Neural cell (in vitro differentiated cells): ENCODE results near the gene C2orf72.

Experiments
- EP300 ChIP-seq: fragments of 450-650 bp; conservative IDR thresholded peaks from 2 replicates; pipeline ENCODE4 v1.6.1; 2014; ENCODE audit warnings: antibody characterized with exemption, mild to moderate bottlenecking, moderate library complexity; ENCODE audit not compliant: poor library complexity, severe bottlenecking
- EZH2 ChIP-seq: fragments of 200-600, 300-800 bp; shearing (Covaris generic), sonication (generic); IDR thresholded peaks from 2 replicates; pipeline ENCODE4 v1.6.1; 2014; ENCODE audit warnings: antibody characterized with exemption, low read length, borderline replicate concordance, mild to moderate bottlenecking; ENCODE audit not compliant: insufficient read depth, poor library complexity, severe bottlenecking
- POLR2AphosphoS5 ChIP-seq: IDR thresholded peaks from 2 replicates; pipeline ENCODE4 v1.6.1; 2012
- TAF1 ChIP-seq: IDR thresholded peaks from 2 replicates; pipeline ENCODE4 v1.6.1; 2012; ENCODE audit warnings: low read depth
- TF ChIP-seq, protein P1 (sequence below): fragments of 450-650 bp; IDR thresholded peaks from 2 replicates; pipeline ENCODE4 v1.5.1; 2014; ENCODE audit warnings: antibody characterized with exemption, mild to moderate bottlenecking, moderate library complexity; ENCODE audit not compliant: poor library complexity, severe bottlenecking
- TF ChIP-seq, protein P2 (sequence below): IDR thresholded peaks from 2 replicates; pipeline ENCODE4 v1.6.1; 2012; ENCODE audit warnings: borderline replicate concordance

DNA sequence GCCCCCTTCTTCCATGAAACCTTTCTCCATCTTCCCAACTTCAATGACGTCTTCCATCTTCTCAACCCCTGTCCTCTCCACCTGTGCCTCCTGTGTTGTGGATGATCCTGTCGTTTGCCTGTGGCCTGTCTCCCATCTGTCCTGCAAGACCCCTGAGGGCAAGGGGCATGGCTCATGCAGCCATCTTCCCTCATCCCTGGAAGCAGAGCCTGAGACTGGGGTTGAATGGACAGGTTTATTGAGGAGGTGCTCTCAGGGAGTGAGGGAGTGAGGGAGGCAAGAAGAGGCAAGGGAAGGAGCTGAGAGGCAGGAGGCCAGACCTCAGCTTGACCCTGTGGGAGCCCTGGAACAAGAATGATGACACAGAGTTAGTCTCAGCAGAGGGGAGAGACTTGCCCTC lies 34.1 kb upstream of the C2orf72 start:
- TF ChIP-seq POLR2AphosphoS5 (no peak), EP300 (no peak), TAF1 (no peak), EZH2 (no peak)
- TF ChIP-seq, protein P1, sequence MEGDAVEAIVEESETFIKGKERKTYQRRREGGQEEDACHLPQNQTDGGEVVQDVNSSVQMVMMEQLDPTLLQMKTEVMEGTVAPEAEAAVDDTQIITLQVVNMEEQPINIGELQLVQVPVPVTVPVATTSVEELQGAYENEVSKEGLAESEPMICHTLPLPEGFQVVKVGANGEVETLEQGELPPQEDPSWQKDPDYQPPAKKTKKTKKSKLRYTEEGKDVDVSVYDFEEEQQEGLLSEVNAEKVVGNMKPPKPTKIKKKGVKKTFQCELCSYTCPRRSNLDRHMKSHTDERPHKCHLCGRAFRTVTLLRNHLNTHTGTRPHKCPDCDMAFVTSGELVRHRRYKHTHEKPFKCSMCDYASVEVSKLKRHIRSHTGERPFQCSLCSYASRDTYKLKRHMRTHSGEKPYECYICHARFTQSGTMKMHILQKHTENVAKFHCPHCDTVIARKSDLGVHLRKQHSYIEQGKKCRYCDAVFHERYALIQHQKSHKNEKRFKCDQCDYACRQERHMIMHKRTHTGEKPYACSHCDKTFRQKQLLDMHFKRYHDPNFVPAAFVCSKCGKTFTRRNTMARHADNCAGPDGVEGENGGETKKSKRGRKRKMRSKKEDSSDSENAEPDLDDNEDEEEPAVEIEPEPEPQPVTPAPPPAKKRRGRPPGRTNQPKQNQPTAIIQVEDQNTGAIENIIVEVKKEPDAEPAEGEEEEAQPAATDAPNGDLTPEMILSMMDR = no peak
- TF ChIP-seq, protein P2, sequence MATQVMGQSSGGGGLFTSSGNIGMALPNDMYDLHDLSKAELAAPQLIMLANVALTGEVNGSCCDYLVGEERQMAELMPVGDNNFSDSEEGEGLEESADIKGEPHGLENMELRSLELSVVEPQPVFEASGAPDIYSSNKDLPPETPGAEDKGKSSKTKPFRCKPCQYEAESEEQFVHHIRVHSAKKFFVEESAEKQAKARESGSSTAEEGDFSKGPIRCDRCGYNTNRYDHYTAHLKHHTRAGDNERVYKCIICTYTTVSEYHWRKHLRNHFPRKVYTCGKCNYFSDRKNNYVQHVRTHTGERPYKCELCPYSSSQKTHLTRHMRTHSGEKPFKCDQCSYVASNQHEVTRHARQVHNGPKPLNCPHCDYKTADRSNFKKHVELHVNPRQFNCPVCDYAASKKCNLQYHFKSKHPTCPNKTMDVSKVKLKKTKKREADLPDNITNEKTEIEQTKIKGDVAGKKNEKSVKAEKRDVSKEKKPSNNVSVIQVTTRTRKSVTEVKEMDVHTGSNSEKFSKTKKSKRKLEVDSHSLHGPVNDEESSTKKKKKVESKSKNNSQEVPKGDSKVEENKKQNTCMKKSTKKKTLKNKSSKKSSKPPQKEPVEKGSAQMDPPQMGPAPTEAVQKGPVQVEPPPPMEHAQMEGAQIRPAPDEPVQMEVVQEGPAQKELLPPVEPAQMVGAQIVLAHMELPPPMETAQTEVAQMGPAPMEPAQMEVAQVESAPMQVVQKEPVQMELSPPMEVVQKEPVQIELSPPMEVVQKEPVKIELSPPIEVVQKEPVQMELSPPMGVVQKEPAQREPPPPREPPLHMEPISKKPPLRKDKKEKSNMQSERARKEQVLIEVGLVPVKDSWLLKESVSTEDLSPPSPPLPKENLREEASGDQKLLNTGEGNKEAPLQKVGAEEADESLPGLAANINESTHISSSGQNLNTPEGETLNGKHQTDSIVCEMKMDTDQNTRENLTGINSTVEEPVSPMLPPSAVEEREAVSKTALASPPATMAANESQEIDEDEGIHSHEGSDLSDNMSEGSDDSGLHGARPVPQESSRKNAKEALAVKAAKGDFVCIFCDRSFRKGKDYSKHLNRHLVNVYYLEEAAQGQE = no peak
